ENCODE results near the gene MAPT. TPM values are rescaled to one million over a fixed set of nuclear protein-coding genes. Genes with fewer than 3 reads are reported as not detected.

Gene MAPT
- total RNA-seq, 2 experiments from 2014 or later, result 0.69 to 0.74 TPM

DNA sequence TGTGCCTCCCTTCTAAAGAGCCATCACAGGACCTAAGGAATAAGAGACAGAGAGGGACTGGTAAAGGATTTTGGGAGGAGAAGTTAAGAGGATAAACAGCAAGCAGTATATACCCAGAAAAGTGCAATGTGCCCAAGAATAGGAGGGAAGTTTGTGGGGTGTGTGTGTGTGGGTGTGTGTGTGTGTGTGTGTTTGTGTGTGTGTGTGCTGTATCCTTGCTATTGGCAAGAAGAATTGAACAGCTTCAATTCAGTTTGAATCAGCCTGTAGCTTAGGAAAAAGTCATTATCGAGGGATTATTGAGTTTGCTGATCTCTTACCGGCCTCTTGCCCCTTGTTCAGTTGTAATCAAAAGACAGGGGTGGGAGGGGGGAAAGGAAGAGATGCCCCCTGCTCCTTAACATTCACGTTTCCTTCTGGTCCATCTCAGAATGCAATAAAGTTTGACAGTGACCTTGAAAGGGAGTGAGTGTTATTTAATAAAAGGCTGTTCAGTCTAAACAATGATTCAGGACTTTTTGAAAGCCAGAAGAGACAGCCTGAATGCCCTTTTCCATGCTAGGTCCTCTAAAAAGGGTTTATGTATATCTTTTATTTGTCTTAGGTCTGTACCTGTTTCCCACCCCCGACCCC, 23.9 kb upstream of the MAPT start:
- H3K4me1 Mint-ChIP-seq, result peaks cover 8% of the 10 kb centered on the region
- no peak overlapping the region for H3K4me3 Mint-ChIP-seq
- no peak overlapping the region for H3K27ac Mint-ChIP-seq
- no peaks in the 10 kb centered on the region for H3K9me3 Mint-ChIP-seq
- POLR2A ChIA-PET, result no interaction called here
- ATAC-seq (ENCODE audit: low read depth) (no peak), DNase-seq (no peak)
- peaks cover 17% of the 10 kb centered on the region for H3K27me3 Mint-ChIP-seq
- no peaks in the 10 kb centered on the region for H3K36me3 Mint-ChIP-seq

DNA sequence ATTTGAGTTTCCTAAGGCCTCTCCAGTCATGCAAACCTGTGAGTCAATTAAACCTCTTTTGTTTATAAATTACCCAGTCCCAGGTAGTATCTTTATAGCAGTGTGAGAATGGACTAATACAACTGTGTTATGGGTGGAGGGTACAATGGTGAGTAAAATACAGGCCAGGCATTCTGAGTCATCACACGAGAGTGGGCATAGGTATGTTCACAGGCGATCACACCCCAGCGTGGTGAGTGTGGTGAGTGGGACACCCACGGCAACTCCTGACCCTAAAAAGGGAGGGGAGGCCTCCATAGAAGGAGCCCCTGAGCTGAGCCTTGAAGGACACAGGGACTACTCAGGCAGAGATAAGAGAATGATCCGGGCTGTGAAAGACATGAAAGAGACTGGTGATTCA, 22.6 kb upstream of the MAPT start:
- Mint-ChIP-seq H3K27me3 (peaks cover 12% of the 10 kb centered on the region), H3K4me3 (no peak overlapping the region), H3K36me3 (no peaks in the 10 kb centered on the region), H3K4me1 (peaks cover 8% of the 10 kb centered on the region), H3K9me3 (no peaks in the 10 kb centered on the region), H3K27ac (no peak overlapping the region)
- POLR2A ChIA-PET, result no interaction called here
- DNase-seq, result no peak
- ATAC-seq (ENCODE audit: low read depth), result no peak

DNA sequence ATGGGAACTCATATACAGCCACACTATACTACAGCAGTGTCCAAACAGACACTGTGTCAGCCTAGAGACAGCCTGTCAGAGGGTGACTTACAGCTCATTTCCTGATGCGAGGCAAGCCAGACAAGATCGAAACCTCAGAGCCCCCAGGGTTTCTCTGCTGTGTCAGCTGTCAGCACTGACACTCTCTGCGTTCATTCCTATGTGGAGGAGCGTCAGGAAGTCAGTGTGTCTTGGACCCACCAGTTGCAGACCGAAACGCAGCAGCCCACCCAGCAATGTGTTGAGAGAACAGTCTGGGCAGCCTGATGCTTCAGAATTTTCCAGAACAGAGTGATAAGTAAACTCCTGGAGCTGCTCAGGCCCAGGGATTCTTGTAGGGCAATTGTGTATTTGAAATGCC, 20.6 kb upstream of the MAPT start:
- POLR2A ChIA-PET, result interaction anchor here (0.7 kb wide), 1 partner anchor 35 kb away, joined by 3 read pairs; no protein-coding TSS in a partner anchor
- no peak overlapping the region for H3K27ac Mint-ChIP-seq
- H3K9me3 Mint-ChIP-seq, result no peaks in the 10 kb centered on the region
- peak; percentile 96 for ATAC-seq (ENCODE audit: low read depth)
- H3K4me3 Mint-ChIP-seq, result peak overlapping the region; percentile 53
- H3K36me3 Mint-ChIP-seq, result no peaks in the 10 kb centered on the region
- DNase-seq, result no peak
- peaks cover 3% of the 10 kb centered on the region for H3K27me3 Mint-ChIP-seq
- peaks cover 8% of the 10 kb centered on the region for H3K4me1 Mint-ChIP-seq

DNA sequence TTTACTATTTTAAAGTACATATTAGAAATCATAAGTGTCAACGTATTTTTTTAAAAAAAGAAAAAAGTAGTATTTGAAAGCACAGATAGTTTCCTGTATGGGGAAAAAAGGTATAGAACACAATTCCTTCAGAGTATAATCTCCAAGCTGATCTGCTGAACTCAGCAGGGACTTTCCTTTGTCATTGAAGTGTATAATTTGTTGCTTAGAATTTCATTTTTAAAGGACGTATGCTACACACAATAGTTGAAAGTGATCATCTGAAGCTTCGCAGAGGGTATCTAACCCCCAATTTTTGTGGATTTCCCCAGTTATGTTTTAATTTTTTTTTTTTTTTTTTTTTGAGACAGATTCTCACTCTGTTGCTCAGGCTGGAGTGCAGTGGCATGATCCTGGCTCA, 20.2 kb upstream of the MAPT start:
- POLR2A ChIA-PET, result no interaction called here
- DNase-seq (no peak), ATAC-seq (ENCODE audit: low read depth) (no peak)
- Mint-ChIP-seq H3K27me3 (peaks cover 3% of the 10 kb centered on the region), H3K4me3 (no peak overlapping the region), H3K4me1 (peaks cover 8% of the 10 kb centered on the region), H3K9me3 (no peaks in the 10 kb centered on the region), H3K36me3 (no peaks in the 10 kb centered on the region), H3K27ac (no peak overlapping the region)

DNA sequence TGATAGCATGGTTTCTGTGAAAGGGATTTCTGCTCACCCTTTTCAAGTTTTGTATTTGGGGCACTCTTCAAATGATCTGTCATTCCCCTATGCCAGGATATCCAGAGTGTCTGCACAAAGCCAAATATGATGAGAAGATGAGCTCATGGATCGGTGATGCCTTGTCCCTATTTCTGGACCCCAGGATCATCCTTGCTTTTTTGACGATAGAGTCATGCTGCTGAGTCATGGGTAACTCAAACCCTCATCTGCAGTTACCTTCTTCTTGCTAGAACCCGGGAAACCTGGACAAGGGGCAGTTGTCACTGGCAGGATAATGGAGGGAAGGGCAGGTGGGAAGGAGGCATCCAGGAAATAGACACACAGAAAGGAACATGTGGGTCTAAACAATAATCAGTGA, 17.8 kb upstream of the MAPT start:
- POLR2A ChIA-PET, result no interaction called here
- H3K4me1 Mint-ChIP-seq, result peaks cover 8% of the 10 kb centered on the region
- ATAC-seq (ENCODE audit: low read depth) (no peak), DNase-seq (no peak)
- peaks cover 7% of the 10 kb centered on the region for H3K27me3 Mint-ChIP-seq
- H3K9me3 Mint-ChIP-seq, result no peaks in the 10 kb centered on the region
- no peak overlapping the region for H3K4me3 Mint-ChIP-seq
- no peaks in the 10 kb centered on the region for H3K36me3 Mint-ChIP-seq
- H3K27ac Mint-ChIP-seq, result no peak overlapping the region

DNA sequence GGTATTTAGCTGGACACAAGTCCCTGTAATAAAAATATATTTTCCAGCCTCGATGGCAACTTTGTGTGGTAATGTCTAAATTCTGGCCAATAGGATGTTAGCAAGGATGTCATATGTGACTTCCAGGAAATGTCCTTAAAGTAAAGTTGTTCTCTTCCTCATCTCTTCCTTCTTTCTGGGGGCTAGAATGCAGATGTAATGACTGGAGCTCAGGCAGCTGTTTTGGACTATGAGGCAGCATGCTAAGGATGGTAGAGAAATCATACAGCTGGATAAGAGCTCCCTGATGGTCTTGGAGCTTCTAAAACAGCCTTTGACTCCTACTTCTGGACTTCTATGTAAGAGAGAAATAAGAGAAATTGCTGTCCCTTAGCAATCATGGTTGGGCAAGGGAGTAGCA, 16.9 kb upstream of the MAPT start:
- H3K4me1 Mint-ChIP-seq, result peaks cover 9% of the 10 kb centered on the region
- POLR2A ChIA-PET, result interaction anchor here (0.8 kb wide), 1 partner anchor 1278 kb away, joined by 4 read pairs; no protein-coding TSS in a partner anchor

DNA sequence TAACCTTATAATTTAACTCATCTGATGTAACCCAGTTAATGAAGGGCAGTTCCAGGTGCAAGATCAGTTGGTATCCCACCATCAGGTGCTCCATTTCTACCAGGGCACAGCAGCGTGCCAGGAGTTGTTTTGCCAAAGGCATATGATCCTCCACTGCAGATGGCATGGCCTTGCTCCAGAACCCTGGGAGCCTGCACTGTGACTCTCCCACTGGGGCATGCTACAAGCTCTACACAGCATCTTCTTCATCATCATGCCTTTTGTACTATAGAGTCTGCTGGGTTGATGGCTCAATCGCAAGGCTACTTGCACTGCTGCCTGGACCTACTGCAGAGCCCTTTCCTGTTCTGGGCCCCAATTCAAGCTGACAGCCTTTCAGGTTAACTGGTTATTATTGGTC, 11.3 kb upstream of the MAPT start:
- peaks cover 2% of the 10 kb centered on the region for H3K36me3 Mint-ChIP-seq
- peaks cover 8% of the 10 kb centered on the region for H3K27me3 Mint-ChIP-seq
- H3K27ac Mint-ChIP-seq, result no peak overlapping the region
- H3K4me1 Mint-ChIP-seq, result peaks cover 8% of the 10 kb centered on the region
- no peak overlapping the region for H3K4me3 Mint-ChIP-seq
- POLR2A ChIA-PET, result no interaction called here
- ATAC-seq (ENCODE audit: low read depth), result no peak
- peaks cover 8% of the 10 kb centered on the region for H3K9me3 Mint-ChIP-seq
- DNase-seq, result no peak

More for the DNA sequence above, 16.9 kb upstream of the MAPT start:
- Mint-ChIP-seq H3K4me3 (no peak overlapping the region), H3K27ac (no peak overlapping the region), H3K9me3 (no peaks in the 10 kb centered on the region), H3K36me3 (peaks cover under 1% of the 10 kb centered on the region), H3K27me3 (peaks cover 7% of the 10 kb centered on the region)
- DNase-seq (no peak), ATAC-seq (ENCODE audit: low read depth) (no peak)

DNA sequence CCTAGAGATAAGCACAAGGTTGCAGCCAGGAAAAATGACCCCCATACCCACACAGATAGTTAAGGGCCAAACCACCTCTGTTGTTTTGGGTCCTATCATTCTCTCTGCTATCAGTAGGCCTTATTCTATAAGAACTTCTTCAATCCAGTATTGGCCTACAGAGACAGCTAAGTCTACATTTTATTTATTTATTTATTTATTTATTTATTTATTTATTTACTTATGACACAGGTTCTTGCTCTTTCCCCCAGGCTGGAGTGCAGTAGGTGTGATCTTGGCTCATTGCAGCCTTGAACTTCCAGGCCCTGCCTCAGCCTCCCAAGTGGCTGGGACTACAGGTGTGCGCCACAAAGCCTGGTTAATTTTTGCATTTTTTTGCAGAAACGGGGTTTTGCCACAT, 7.5 kb upstream of the MAPT start:
- peaks cover 8% of the 10 kb centered on the region for H3K9me3 Mint-ChIP-seq
- ATAC-seq (ENCODE audit: low read depth), result no peak
- DNase-seq, result no peak
- H3K4me3 Mint-ChIP-seq, result no peak overlapping the region
- peaks cover 2% of the 10 kb centered on the region for H3K36me3 Mint-ChIP-seq
- H3K4me1 Mint-ChIP-seq, result peaks cover 8% of the 10 kb centered on the region
- POLR2A ChIA-PET, result no interaction called here
- H3K27me3 Mint-ChIP-seq, result peaks cover 21% of the 10 kb centered on the region
- no peak overlapping the region for H3K27ac Mint-ChIP-seq

DNA sequence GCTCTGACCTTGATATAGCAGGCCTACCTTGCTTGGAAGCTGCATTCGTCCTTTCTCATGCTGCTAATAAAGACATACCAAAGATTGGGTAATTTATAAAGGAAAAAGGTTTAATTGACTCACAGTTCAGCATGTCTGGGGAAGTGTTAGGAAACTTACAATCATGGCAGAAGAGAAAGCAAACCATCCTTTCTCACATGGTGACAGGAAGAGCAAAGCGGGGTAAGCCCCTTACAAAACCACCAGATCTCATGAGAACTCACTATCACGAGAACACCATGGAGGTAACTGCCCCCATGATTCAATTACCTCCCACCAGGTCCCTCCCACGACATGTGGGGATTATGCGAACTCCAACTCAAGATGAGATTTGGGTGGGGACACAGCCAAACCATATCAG, 6.0 kb upstream of the MAPT start:
- Mint-ChIP-seq H3K27me3 (peaks cover 36% of the 10 kb centered on the region), H3K4me3 (no peak overlapping the region), H3K9me3 (peaks cover 8% of the 10 kb centered on the region), H3K4me1 (no peaks in the 10 kb centered on the region), H3K27ac (no peak overlapping the region), H3K36me3 (no peaks in the 10 kb centered on the region)
- ATAC-seq (ENCODE audit: low read depth), result no peak
- DNase-seq, result no peak
- POLR2A ChIA-PET, result no interaction called here

DNA sequence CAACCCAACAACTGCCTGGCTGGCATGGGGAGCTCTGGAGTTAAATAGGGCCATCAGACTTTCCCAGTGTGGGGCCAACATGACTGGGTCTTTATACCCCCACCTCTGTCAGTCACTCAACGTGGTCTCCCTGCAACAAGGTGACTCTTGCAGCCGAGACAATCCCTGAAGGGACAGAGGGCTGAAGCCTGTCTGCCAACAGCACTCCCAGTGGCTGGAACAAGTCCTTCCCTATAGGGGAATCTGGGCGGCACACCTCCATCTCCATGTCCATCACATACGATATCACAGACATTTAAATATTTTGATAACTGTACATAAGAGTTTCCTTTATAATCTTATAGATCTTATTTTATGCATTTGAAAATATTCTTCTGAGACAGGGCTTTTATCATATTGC, 4.8 kb upstream of the MAPT start:
- peaks cover 3% of the 10 kb centered on the region for H3K9me3 Mint-ChIP-seq
- no peaks in the 10 kb centered on the region for H3K36me3 Mint-ChIP-seq
- peaks cover 42% of the 10 kb centered on the region for H3K27me3 Mint-ChIP-seq
- ATAC-seq (ENCODE audit: low read depth) (no peak), DNase-seq (no peak)
- POLR2A ChIA-PET, result no interaction called here
- no peak overlapping the region for H3K4me3 Mint-ChIP-seq
- H3K4me1 Mint-ChIP-seq, result peaks cover 2% of the 10 kb centered on the region
- H3K27ac Mint-ChIP-seq, result no peak overlapping the region

DNA sequence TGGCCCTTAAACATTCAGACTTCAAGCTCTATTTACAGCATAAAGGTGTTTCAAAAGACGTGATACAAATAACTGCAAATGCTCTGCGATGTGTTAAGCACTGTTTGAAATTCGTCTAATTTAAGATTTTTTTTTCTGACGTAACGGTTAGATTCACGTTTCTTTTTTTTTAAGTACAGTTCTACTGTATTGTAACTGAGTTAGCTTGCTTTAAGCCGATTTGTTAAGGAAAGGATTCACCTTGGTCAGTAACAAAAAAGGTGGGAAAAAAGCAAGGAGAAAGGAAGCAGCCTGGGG, 681 bp upstream of the MAPT start:
- no peaks in the 10 kb centered on the region for H3K36me3 Mint-ChIP-seq
- H3K27me3 Mint-ChIP-seq, result peaks cover 74% of the 10 kb centered on the region
- ATAC-seq (ENCODE audit: low read depth) (no peak), DNase-seq (no peak)
- H3K27ac Mint-ChIP-seq, result no peak overlapping the region
- POLR2A ChIA-PET, result no interaction called here
- peaks cover 10% of the 10 kb centered on the region for H3K4me1 Mint-ChIP-seq
- H3K4me3 Mint-ChIP-seq, result peak overlapping the region; percentile 71
- no peaks in the 10 kb centered on the region for H3K9me3 Mint-ChIP-seq

DNA sequence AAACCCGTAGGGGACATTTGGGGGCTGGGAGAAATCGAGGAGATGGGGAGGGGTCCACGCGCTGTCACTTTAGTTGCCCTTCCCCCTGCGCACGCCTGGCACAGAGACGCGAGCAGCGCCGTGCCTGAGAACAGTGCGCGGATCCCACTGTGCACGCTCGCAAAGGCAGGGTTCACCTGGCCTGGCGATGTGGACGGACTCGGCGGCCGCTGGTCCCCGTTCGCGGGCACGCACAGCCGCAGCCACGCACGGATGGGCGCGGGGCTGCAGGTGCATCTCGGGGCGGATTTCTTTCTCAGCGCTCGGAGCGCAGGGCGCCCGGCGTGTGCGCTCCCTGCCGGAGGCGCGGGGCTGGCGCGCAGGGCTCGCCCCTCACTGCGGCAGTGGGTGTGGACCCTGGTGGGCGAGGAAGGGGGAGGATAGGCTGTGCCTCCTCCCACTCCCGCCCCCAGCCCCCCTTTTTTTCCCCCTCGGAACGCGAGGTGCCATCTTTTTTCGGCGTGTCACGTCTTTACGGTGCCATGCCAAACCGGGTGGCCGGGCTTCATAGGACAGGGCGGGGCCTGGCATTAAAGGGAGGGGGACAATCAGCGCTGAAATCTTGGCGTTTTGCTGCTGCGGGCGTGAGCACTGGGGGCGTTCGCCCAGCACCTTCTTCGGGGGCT, 1.1 kb downstream of the MAPT start:
- POLR2A ChIA-PET, result no interaction called here
- H3K36me3 Mint-ChIP-seq, result no peaks in the 10 kb centered on the region
- DNase-seq, result peak; percentile 49

DNA sequence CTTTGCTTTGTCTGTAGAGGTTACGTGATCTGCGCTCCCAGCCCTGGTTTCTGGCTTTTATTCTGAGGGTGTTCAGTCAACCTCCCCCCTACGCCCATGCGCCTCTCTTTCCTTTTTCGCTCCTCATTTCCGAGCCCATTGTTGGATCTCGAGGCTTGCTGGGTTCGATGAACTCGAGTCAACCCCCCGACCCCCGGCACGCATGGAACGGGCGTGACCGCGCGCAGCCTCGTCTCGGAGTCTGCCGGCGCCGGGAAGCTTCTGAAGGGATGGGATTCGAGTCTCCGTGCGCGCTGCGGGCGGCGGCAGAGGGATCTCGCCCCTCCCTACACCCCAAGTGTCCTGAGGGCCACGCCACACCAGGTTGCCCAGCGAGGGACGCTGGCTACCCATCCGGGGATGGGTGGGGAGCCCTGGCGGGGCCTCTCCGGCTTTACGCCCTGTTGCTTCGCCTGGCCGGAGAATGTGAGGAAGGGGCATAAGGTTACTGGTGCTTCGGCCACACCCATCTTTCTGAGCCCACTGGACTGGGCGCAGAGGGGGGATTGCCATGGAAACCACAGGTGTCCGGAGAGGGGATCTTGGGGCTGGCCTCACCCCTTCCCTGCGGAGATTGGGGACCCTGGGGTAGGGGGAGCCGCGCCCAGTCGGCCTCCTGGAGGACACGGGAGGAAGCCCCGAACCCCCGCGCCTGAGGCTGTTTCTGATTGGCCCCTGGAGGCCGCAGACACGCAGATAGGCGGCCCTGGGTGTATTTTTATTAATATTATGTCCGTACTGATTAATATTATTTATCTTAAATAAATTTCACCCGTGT, 1.8 kb downstream of the MAPT start:
- Mint-ChIP-seq H3K27me3 (peaks cover 80% of the 10 kb centered on the region), H3K9me3 (no peaks in the 10 kb centered on the region), H3K27ac (no peak overlapping the region), H3K4me3 (peak overlapping the region; percentile 52), H3K4me1 (peaks cover 10% of the 10 kb centered on the region), H3K36me3 (no peaks in the 10 kb centered on the region)
- DNase-seq (no peak), ATAC-seq (ENCODE audit: low read depth) (no peak)
- POLR2A ChIA-PET, result no interaction called here

More for the DNA sequence above, 1.1 kb downstream of the MAPT start:
- Mint-ChIP-seq H3K4me3 (peak overlapping the region; percentile 81), H3K27ac (no peak overlapping the region), H3K4me1 (peaks cover 10% of the 10 kb centered on the region), H3K9me3 (no peaks in the 10 kb centered on the region), H3K27me3 (peaks cover 84% of the 10 kb centered on the region)
- ATAC-seq (ENCODE audit: low read depth), result no peak

Measured in activated naive CD8-positive, alpha-beta T cell treated with anti-CD3 and anti-CD28 coated beads, Interleukin-2, amount 10 ng/mL, durations not matched to agents 7 days and 5 days (primary cell).